Type B pancreatic cell (in vitro differentiated cells): ENCODE measurements around the gene DYNLRB1. TPM values are rescaled to one million over a fixed set of nuclear protein-coding genes. Genes with fewer than 3 reads are reported as not detected.
"Not testable (repeated sequence)": the region's sequence is repeated elsewhere in the genome, so short reads cannot be mapped to it uniquely, and the experiment has no call there.

ENCODE experiments used
- DNase-seq: peaks from one replicate; pipeline ENCODE4 v3.0.0; 2021; ENCODE audit warnings: mixed read lengths; ENCODE audit not compliant: unreplicated experiment; ENCODE audit errors: extremely low spot score
- H3K27ac Mint-ChIP-seq: 2 replicates; pipeline ENCODE4 v1.8.0; 2021; ENCODE audit warnings: mild to moderate bottlenecking, mixed read lengths
- H3K27me3 Mint-ChIP-seq: 2 replicates; pipeline ENCODE4 v1.8.0; 2021; ENCODE audit warnings: mixed read lengths
- H3K36me3 Mint-ChIP-seq: 2 replicates; pipeline ENCODE4 v1.8.0; 2021; ENCODE audit warnings: mixed read lengths
- H3K4me1 Mint-ChIP-seq: one replicate; pipeline ENCODE4 v1.8.0; 2021; ENCODE audit warnings: mixed read lengths; ENCODE audit not compliant: unreplicated experiment
- H3K4me3 Mint-ChIP-seq: 2 replicates; pipeline ENCODE4 v1.8.0; 2021; ENCODE audit warnings: mild to moderate bottlenecking, mixed read lengths
- H3K9me3 Mint-ChIP-seq: 2 replicates; pipeline ENCODE4 v1.8.0; 2021; ENCODE audit warnings: mixed read lengths
- total RNA-seq: library from RNA; stranded (reverse); gene quantifications from 2 replicates; pipeline ENCODE4 v1.2.1, GENCODE V29; 2021; ENCODE audit warnings: low replicate concordance
- TF ChIP-seq, protein P1 (sequence below): fragments of 200-600 bp; sonication (generic); conservative IDR thresholded peaks from 2 replicates; pipeline ENCODE4 v1.5.0; 2021; ENCODE audit warnings: antibody characterized with exemption, mild to moderate bottlenecking

Gene DYNLRB1
- total RNA-seq, 1 donor from 2014 or later: 164 TPM

DNA sequence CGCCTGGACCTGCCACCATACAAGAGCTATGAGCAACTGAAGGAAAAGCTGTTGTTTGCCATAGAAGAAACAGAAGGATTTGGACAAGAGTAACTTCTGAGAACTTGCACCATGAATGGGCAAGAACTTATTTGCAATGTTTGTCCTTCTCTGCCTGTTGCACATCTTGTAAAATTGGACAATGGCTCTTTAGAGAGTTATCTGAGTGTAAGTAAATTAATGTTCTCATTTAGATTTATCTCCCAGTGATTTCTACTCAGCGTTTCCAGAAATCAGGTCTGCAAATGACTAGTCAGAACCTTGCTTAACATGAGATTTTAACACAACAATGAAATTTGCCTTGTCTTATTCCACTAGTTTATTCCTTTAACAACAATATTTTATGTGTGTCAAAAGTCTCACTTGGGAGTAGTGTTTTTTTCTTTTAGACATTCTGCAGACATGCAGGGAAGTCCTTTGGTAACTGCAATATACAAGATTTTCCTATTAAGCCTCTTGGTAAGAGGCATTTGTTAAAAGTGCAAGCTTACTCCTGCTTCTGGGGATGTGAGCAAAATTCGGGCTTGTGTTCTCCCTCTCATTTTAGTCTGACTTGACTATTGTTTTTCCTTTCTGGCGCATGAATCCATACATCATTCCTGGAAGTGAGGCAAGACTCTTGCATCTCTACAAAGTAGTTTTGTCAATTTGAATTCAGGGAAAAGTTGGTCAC lies 8.4 kb upstream of the DYNLRB1 start:
- peaks cover 18% of the 10 kb centered on the region for H3K36me3 Mint-ChIP-seq
- no peak overlapping the region for H3K27ac Mint-ChIP-seq
- peaks cover 6% of the 10 kb centered on the region for H3K4me1 Mint-ChIP-seq
- no peak for DNase-seq
- no peak overlapping the region for H3K4me3 Mint-ChIP-seq
- no peaks in the 10 kb centered on the region for H3K27me3 Mint-ChIP-seq
- H3K9me3 Mint-ChIP-seq: no peaks in the 10 kb centered on the region
- TF ChIP-seq, protein P1, sequence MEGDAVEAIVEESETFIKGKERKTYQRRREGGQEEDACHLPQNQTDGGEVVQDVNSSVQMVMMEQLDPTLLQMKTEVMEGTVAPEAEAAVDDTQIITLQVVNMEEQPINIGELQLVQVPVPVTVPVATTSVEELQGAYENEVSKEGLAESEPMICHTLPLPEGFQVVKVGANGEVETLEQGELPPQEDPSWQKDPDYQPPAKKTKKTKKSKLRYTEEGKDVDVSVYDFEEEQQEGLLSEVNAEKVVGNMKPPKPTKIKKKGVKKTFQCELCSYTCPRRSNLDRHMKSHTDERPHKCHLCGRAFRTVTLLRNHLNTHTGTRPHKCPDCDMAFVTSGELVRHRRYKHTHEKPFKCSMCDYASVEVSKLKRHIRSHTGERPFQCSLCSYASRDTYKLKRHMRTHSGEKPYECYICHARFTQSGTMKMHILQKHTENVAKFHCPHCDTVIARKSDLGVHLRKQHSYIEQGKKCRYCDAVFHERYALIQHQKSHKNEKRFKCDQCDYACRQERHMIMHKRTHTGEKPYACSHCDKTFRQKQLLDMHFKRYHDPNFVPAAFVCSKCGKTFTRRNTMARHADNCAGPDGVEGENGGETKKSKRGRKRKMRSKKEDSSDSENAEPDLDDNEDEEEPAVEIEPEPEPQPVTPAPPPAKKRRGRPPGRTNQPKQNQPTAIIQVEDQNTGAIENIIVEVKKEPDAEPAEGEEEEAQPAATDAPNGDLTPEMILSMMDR: no peak

DNA sequence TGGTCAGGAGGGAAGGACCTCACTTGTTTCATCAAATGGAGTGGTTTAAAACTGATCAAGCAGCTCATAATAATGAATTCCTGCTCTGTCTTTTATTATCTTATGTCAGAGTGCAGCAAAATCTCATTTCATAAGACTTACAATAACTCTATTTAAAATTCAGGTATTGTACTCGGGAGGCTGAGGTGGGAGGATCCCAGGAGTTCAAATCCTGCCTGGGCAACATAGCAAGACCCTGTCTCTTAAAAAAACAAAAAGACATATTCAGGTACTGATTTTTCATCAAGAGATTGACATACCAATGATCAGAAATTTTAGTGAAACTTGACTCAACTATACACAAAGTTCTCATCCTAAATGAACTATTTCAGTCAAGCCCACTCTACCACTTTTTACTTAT lies 5.6 kb upstream of the DYNLRB1 start:
- Mint-ChIP-seq H3K27me3 (no peaks in the 10 kb centered on the region), H3K36me3 (peaks cover 12% of the 10 kb centered on the region), H3K4me1 (peaks cover 26% of the 10 kb centered on the region), H3K27ac (no peak overlapping the region), H3K4me3 (no peak overlapping the region), H3K9me3 (no peaks in the 10 kb centered on the region)
- TF ChIP-seq, protein P1: no peak
- DNase-seq: no peak

DNA sequence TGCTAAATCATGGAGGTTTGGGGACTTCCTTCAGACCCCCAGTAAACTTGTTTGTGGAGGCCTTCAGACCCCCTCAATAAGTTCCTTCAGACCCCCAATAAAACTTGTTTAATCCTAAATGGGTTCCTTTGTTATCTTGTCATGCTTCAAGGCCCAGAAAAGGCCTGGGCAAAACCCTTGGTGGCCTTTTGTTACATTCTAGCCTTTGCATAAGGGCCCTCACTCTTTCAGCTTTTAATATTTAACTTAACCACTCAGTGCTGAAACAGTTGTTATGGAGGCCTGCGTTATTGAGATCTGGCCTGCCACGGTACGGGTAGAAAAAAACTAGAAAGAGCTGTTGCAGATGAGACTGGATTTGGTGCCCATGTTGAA lies 4.3 kb upstream of the DYNLRB1 start:
- no peaks in the 10 kb centered on the region for H3K27me3 Mint-ChIP-seq
- peak overlapping the region; percentile 74 for H3K4me3 Mint-ChIP-seq
- peaks cover 12% of the 10 kb centered on the region for H3K36me3 Mint-ChIP-seq
- H3K27ac Mint-ChIP-seq: peak overlapping the region; percentile 89
- no peak for DNase-seq
- peaks cover 30% of the 10 kb centered on the region for H3K4me1 Mint-ChIP-seq
- no peaks in the 10 kb centered on the region for H3K9me3 Mint-ChIP-seq
- TF ChIP-seq, protein P1: no peak

DNA sequence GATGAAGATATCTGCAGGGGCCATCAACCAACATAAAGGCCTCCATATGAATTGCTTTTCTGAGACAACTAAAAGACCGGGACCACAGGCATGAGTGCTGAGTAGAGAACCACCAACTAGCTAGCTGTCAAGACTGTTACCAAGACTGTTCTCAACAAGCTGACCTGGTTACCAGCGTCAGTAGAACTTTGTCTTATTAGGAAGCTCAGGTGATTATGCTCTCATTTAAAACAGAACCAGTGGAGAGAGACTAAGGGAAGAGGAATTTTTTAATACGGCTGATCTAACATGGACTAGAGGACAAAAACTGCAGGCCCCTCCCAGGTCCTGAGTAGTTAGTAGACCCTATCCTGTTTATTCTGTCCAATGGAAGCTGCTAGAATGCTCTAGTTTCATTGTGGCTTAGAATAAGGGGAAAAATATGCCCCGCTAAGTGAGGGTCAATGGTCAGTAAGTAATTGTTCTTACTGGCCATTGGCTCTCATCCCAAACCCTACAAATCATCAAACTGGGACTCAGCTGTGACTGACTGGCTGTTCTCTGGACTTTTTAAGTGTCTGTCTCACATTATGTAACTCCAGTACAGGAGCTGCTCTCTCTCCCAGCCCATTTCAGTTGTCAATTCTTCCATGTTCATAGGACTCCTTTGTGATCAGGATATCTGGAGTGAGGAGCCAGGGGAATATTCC lies 3.8 kb upstream of the DYNLRB1 start:
- H3K27ac Mint-ChIP-seq: peak overlapping the region; percentile 89
- peaks cover 30% of the 10 kb centered on the region for H3K4me1 Mint-ChIP-seq
- no peak for DNase-seq
- peaks cover 11% of the 10 kb centered on the region for H3K36me3 Mint-ChIP-seq
- no peaks in the 10 kb centered on the region for H3K27me3 Mint-ChIP-seq
- peak overlapping the region; percentile 80 for H3K4me3 Mint-ChIP-seq
- TF ChIP-seq, protein P1: no peak
- H3K9me3 Mint-ChIP-seq: no peaks in the 10 kb centered on the region

DNA sequence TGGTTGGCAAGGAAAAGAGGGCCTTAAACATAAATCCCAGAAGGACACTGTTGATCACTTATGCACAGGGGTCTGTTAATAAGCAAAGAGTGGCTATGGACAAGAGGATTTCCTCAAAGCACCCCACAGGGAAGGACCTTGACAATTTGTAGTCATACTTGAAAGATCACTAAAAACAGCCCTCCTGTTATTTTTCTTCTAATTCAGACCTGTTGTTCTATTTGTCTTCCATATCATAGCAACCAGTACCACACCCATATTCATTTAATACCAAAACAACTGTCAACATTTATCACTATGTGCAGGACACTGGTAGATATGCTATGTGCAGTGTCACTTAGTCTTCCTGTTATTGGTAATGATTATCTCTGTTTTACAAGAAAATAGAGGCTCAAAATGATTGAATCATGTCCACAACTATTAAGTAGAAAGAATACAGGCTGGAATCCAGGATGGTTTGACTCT lies 3.2 kb upstream of the DYNLRB1 start:
- Mint-ChIP-seq H3K4me1 (peaks cover 33% of the 10 kb centered on the region), H3K27ac (peak overlapping the region; percentile 89), H3K4me3 (peak overlapping the region; percentile 80), H3K9me3 (no peaks in the 10 kb centered on the region), H3K36me3 (peaks cover 11% of the 10 kb centered on the region), H3K27me3 (no peaks in the 10 kb centered on the region)
- no peak for DNase-seq
- TF ChIP-seq, protein P1: no peak

DNA sequence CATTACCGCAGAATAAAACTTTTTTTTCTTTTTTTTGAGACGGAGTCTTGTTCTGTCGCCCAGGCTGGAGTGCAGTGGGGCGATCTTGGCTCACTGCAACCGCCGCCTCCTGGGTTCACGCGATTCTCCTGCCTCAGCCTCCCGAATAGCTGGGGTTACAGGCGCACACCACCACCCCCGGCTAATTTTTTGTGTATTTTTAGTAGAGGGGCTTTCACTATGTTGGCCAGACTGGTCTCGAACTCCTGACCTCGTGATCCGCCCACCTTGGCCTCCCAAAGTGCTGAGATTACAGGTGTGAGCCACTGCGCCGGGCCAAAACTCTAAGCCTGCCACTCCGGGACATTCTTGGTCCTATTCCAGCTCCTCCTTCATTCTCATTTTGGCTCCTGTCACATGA lies 2.2 kb upstream of the DYNLRB1 start:
- peak; percentile 50 for DNase-seq
- not testable (repeated sequence) for H3K4me3 Mint-ChIP-seq
- H3K27ac Mint-ChIP-seq: peak overlapping the region; percentile 100

More for the DNA sequence above, 2.2 kb upstream of the DYNLRB1 start:
- Mint-ChIP-seq H3K36me3 (peaks cover 11% of the 10 kb centered on the region), H3K4me1 (peaks cover 40% of the 10 kb centered on the region)
- H3K27me3 Mint-ChIP-seq, H3K9me3 Mint-ChIP-seq: not testable (repeated sequence)
